GM18873 (cell line): ENCODE data around the gene DUSP2.
"Not testable (repeated sequence)": the region's sequence is repeated elsewhere in the genome, so short reads cannot be mapped to it uniquely, and the experiment has no call there.

Experiments
- ATAC-seq: cut with Tn5 transposase; IDR thresholded peaks from one replicate; pipeline ENCODE4 v1.9.1; 2021; ENCODE audit warnings: mild to moderate bottlenecking, moderate library complexity, moderate number of reproducible peaks; ENCODE audit not compliant: unreplicated experiment, low FRiP score

Gene DUSP2

GRCh38 chr2:96148410-96149217, 3.4 kb upstream of the DUSP2 start:
- ATAC-seq, result peak; percentile 40

GRCh38 chr2:96147593-96148201, 2.5 kb upstream of the DUSP2 start:
- no peak for ATAC-seq

GRCh38 chr2:96146881-96147592, 1.8 kb upstream of the DUSP2 start:
- ATAC-seq, result no peak

GRCh38 chr2:96146153-96146880, 1.1 kb upstream of the DUSP2 start:
- peak; percentile 30 for ATAC-seq

- no peak for ATAC-seq
These were observed 560 bp upstream of the DUSP2 start for GRCh38 chr2:96145848-96146152.

DNA sequence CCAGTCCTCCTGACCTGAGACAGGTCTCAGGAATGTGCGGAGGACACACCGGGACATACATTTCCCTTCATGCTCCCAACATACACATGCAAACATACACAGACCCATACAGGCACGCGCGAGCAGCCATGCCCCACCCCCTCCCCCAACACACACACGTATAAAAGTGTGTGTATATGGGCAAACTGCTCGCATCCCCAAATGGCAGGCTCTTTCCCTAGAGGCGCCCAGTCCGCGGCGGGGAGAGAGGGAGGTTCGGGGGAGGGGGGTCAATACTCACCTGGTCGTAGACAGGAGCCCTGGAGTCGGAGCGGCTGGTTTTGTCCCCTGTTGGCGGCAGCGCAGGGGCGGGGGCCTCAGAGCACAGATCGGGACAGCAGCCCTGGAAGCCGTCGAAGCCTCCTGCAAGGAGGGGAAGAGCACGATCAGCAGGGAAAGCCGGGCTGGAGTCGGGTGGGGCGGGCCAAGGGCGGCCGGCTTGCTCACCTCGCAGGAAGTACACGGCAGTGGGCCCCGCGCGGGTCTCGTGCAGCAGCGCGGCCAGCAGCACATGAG, 682 bp downstream of the DUSP2 start:
- peak; percentile 1 for ATAC-seq

- ATAC-seq, result no peak
These were observed 1.3 kb downstream of the DUSP2 start for GRCh38 chr2:96143848-96144480.

DNA sequence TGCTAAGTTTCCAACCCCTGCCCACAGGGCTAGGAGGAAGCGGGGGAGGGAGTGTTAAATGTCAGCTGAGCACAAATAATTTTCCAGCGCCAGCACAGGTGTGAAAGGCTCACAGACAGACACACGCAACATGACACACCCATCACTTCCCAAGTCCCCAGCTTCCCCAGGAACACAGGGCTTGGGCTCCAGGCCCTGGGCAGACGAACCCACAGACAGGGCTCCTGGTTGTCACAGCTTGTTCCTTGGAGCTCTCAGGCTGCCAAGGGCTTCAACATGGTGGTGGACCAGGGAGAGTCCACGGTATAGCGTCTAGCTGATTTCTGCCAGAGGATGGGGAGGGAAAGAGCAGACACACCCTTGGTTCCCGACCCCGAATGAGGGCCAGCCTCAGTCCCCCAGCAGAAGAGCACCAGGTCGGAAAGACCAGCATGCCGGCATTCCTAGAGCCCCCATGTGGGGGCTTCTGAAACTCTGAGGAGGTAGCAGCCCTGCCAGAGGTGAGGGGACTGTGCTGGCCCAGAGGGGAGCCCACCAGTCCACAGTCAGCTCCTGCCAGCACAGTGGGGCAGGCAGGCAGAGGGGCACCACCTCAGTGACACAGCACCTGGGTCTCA, 1.9 kb downstream of the DUSP2 start:
- no peak for ATAC-seq

DNA sequence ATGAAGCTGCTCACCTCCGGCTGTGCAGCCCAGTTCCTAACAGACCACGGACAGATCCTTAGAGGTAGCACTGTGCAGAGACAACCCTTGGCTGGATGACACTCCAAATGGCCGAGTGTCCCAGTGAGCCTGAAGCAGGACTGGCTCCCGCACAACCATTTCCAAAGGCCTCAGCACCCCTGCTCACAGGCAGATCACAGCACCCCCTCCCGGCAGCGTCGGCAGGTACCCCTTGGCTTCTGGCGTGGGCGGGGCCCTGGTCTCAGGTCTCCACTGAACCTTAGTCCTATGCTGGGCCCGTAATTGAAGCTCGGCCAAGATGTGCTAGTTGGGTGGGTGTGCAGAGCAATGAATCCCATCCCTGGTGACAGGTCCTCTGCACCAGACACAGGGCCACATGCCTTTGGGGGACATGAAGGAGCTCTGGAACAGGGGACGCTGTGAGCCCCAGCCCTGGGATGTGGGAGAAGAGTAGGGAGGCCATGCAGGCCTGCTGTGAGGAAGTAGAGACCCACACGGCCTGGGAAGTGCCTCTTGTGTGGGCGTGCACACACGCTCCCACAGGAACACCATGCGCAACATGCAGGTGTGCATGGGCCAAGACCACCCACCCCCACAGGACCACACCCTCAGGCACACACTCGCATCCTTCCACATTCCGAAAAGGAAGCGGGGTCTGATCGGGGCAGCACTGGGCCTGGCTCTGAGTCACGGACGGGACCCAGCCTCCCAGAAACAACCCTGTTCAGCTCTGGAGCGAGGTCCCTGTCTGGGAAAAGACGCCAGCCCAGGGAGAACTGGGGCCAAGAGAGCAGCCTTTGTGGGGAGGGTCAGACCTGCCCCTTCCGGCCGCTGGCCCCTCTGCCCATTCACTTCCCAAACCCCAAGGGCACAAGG, 2.8 kb downstream of the DUSP2 start:
- ATAC-seq, result no peak

- not testable (repeated sequence) for ATAC-seq
These were observed 3.6 kb downstream of the DUSP2 start for GRCh38 chr2:96141624-96141967.

DNA sequence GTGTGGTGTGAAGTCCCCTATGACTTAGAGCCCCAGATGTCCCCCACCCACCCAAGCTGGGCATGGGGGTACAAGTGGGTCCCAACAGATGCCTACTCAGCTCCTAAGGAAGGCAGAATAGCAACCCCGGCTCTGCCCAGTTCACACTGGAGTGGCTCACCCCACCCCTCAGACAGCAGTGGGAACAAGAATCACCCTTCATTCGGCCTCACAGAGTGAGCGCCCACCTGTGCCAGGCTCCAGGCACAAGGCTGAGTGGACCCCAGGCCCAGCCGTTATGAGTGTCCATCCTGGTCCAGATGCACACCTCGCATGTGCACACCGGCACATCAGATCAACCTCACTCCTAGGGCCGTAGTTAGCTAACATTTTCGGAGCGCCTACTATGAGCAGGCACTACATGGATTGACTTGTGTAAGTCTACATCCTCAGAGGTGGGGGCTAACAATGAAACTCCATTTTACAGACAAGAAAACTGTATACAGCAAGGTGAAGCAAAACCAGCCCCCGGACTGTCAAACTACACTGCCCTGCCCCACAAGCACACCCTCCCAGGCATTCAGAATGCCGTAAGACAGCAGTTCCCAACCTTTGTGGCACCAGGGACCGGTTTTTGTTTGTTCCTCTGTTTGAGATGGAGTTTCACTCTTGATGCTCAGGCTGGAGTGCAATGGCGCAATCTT, 4.2 kb downstream of the DUSP2 start:
- no peak for ATAC-seq

DNA sequence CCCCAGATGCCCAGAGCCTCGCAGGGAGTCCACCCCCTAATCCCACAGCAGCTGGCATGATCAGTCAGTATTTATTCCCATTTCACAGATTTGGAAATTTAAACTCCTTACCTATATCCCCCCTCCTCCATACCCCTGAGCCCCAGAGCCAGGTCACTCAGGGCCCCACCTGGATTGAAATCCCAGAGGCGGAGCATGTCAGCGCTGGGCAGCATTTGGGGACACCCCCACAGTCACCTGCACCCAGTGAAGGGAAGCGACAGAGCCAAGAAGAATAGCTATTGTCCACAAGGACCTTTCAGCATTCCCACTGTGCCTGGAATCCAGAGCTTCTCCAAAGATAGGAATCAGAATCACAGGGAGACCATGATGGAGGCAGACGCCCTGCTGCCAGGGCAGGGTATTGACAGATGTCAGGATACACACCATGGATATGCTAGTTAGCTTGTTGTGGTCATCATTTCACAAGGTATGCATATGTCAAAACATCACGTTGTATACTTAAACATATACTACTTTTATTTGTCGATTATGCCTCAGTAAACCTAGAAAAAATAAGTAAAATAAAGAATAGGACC, 6.0 kb downstream of the DUSP2 start:
- no peak for ATAC-seq

DNA sequence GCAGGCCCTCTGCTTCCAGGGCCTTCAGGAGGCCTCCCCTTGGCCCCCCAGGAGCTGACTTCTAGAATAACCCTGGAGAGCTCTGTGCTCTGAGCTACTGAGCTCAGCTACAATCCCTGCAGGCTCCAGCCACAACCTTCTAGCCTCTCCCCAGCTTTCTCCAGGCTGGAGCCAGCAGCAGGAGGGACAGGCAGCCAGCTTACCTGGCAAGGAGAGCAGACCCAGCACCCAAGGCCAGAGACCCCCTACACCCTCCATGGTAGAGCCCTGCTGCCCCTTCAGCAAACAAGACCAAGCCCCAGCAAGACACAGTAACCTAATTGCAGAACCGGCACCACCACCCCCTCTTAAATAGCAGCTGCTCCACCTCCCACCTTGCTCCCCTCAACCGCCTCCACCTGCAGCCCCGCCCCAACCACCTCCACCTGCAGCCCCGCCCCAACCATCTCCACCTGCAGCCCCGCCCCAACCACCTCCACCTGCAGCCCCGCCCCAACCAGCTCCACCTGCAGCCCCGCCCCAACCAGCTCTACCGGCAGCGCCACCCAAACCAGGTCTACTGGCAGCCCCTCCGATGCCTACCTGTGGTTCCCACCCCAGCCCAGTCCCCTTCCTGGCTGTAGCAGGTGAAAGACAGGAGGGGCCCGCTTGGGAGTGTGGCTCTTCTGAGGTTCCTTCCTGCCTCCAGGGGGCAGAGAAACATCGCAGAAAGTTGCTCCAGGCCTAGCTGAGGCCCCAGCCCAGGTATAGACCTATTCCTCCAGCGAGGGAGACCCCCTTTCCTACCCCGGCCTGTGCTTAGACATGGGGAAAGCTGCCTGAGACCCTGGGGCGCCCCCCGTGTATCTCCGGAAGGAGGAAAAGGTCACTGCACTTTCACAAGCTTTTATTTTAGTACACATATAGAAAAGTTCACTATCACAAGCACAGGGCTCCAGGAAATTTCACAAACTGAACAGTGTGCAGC, 6.8 kb downstream of the DUSP2 start, which contains the start of gene ASTL:
ASTL (minus strand) TSS at position 324 of the 967 bp plus-strand sequence; CDS start at position 258, 66 bp downstream.
- ATAC-seq, result no peak

- ATAC-seq, result no peak
These were observed 7.7 kb downstream of the DUSP2 start for GRCh38 chr2:96137321-96138178.

DNA sequence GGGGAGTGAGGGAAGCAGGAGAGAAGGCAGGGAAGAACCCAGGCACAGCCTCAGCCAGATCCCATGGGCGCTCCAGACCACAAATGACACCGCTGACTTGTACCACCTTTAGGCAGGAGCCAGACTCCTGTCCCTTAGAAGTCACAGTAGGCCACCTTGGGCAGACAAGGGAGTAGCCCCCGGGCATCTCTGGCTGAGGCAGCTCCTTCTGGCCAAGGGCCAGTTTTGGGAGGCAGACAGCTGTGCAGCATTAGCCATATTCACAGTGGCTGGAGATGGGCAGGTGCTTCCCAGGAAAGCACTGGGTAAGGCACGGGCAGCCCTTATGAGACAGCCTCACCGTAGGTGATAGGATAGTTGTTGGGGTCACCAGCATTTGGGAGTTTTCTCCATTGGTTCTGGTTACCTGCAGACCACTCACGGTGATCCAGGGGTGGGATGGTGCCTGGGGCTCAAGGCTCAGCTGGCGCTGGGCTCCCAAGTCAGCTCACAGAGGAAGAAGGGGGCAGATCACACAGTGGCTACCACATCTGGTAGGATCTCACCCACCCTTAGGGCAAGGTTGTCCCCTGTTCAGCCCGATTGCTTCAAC, 9.0 kb downstream of the DUSP2 start:
- ATAC-seq, result no peak
